Ramos (cell line): ENCODE measurements around the gene HMG20B.
"Not testable (repeated sequence)": the region's sequence is repeated elsewhere in the genome, so short reads cannot be mapped to it uniquely, and the experiment has no call there.

ENCODE experiments used
- in situ Hi-C: fragments of 300-500 bp; cut with MboI; formaldehyde crosslinking; loops from one replicate; pipeline ENCODE4 v1.14.3; 2022; ENCODE audit warnings: low sequenced_read_pairs; ENCODE audit not compliant: unreplicated experiment

HMG20B gene

DNA sequence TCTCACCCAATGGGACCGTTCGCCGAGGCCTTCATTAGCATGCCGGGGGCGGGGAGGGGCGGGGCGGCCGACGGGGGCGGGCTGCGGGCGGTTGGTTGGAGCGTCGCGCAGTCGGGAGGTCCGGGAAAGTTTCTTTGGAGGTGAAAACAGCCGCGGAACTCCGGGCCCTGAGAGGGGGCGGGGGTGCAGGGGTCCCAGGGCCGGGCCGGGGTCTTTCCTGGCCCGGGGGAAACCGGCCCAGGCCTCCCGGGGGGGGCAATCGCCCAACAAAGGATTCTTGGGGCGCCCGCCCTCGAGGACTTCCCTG lies at the start of gene HMG20B:
Gene HMG20B (plus strand): TSS at position 90 of the 307 bp plus-strand sequence. CDS start 366 bp downstream, outside the sequence.
- in situ Hi-C loops: no loop called here

DNA sequence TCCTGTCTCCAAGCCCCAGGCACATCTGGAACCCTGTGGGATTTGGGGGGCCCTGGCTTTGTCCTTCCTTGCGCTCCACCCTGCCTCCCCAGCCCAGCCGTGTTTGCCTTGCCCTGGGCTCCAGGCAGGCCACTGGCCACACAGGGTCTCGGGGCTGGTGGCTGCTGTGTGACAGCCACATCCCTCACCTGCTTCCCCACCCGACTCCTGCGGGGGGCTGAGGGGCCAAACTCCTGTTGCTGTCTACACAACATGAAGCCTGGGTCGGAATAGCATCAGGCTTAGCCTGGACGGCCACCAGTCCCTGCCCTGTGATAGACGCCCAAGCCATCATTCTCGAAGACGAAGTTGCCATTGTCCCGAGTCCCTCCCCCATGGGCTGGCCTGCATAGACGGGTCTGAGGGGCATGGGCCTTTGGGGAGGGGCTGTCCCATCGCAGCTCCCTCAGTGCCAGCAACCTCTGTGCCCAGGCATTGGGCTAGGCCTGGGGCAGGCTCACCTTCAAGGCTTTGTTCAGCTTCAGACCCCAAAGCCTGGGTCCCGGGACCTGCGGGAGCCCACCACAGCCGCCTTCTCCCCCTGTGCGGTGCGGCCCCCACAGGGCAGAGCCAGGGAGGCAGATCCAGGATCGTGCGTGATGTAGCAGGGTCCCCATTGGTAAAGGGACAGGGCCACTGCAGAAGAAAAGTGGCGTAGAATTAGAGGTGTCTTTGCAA lies 49.2 kb upstream of the HMG20B start:
- in situ Hi-C loops: no loop called here

DNA sequence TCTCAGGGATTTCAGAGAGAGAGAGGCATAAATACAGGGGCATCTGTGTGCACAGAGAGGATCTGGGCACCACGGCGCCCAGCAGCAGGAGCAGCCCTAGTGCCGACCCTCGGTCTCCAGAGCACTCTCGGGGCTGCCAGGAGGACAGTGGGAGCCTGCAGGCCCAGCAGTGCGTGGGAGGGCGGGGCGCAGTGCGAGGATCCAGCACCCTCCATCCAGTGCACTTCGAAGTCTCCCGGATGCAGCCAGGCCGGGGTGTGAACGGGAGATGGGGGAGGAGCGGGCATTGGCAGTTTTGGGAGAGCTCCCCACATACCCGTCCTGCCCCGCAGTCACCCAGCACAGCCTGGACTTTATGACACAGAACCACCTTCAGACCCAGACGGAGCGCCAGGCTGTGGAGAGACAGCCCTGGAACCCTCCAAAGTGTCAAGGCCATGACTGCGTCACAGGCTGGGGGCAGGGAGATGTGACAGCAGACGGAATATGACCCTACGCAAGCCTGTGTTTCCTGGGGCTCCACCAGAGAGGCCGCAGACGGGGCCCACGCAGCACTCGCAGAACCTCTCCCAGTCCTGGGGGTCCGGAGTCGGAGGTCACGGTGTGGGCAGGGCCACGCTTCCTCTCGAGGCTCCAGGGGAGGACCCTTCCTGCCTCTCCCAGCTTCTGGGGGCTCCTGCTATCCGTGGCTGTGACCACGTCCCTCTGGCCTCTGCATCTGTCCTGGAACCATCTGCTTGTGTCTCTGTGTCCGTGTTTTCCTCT lies 48.5 kb upstream of the HMG20B start:
- in situ Hi-C loops: no loop called here

DNA sequence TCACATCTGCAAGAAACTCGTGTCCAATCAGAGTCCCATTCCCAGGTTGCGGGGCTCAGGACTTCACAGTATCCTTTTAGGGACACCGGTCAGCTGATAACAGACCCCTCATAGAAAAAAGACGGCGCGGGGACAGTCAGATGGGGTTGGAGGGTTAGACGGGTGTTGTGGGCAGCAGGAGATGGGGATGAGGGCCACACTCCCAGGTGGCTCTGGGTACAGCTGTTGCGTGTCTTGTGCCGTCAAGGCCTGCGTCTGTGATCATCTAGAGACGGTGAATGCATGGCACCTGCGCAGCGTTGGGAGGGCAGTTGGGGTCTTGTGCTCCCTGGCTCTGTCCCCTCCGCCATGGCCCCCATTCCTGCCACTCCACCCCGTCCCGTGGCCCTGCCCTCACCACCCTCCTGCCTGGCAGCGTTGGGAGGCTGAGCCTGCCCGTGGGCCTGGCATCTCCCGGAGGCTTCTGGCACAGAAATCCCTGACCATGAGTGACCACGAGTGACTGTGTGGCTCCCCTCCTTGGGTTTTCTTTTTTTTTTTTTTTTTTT lies 47.8 kb upstream of the HMG20B start:
- in situ Hi-C loops: no loop called here

DNA sequence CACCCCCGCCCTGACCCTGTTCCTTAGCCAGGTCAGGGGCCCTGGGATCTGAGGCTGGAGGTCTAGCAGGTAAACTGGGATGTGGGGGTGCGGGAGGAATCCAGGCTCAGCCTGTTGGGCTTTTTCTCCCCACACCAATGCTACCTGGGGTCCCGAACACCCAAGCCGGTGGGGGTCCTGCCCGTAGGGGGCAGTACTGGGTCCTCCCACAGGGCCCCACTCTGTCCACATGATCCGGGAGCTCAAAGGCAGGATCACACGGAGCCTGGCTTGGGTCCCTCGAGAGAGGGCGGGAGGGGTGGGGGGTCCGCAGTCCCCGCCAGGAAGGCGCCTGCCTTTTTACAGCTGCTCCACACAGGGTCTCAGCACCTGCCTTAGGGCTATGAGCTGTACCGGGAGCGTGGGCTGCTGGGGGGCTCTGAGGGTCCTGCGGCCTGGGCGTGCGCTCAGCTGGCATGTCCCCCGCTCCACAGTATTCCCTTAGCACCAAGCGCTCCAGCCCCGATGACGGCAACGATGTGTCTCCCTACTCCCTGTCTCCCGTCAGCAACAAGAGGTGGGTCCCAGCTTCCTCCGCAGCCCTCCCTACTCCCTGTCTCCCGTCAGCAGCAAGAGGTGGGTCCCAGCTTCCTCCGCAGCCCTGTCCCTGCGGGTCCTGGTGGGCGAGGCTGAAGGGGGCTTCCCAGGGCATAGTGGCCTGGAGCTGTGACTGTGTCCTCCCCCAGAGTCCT lies 46.1 kb upstream of the HMG20B start:
- in situ Hi-C loops: no loop called here

DNA sequence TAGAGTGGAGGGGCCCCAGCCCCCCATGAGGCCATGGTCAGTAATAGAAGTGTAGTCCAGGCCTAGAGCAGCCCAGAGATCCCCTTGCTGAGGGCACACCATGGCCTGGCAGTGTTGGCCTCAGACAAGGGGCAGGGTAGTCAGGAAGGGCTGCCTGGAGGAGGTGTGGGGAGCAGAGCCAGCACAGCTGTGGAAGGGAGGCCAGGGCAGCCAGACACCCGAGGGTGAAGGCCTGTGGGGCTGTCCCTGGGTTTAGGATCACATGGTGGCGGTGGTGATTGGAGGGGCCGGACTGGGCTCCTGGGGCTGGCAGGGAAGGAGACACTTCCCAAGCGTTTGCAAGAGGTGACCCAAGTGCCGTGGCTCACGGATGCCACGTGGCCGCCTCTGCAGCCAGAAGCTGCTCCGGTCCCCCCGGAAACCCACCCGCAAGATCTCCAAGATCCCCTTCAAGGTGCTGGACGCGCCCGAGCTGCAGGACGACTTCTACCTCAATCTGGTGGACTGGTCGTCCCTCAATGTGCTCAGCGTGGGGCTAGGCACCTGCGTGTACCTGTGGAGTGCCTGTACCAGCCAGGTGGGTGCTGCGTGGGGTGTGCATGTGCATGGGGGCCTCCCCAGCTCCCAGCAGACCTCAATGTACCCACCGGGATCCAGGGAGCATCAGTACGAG lies 45.4 kb upstream of the HMG20B start:
- in situ Hi-C loops: no loop called here

DNA sequence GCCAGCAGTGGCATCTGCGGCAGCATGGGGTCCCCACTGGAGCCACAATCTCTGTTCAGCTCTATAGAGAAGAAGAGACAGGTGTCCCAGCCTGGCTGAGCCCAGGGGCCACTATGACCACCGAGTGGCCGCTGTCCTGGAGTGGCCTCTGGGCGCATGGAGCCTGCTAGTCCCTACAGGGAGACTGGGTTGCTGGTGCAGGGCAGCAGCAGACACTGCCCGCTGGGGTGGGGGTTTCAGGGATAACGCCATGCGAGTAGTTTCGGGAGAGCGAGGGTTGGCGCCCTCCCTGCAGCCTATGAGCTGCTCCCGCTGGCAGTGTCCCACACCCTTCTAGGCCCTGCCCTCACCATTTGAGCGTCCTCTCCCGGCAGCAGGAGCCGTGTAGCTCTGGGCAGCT lies 44.7 kb upstream of the HMG20B start:
- in situ Hi-C loops: no loop called here

DNA sequence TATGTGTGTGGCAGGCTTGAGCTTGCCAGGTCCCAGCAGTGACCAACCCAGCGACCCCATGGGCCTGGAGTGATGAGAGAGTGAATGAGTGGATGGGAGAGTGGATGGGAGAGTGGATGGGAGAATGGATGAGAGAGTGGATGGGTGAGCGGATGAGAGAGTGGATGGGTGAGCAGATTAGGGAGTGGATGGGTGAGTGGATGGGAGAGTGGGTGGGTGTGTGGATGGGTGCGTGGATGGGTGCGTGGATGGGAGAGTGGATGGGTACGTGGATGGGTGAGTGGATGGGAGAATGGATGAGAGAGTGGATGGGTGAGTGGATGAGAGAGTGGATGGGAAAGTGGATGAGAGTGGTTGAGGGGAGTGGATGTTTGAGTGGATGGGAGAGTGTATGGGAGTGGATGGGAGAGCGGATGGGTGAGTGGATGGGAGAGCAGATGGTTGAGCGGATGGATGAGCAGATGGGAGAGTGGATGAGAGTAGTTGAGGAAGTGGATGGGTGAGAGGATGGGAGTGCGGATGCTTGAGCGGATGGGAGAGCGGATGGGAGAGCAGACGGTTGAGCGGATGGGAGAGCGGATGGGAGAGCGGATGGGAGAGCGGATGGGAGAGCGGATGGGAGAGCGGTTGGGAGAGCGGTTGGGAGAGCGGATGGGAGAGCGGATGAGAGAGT lies 44.1 kb upstream of the HMG20B start:
- in situ Hi-C loops: no loop called here

DNA sequence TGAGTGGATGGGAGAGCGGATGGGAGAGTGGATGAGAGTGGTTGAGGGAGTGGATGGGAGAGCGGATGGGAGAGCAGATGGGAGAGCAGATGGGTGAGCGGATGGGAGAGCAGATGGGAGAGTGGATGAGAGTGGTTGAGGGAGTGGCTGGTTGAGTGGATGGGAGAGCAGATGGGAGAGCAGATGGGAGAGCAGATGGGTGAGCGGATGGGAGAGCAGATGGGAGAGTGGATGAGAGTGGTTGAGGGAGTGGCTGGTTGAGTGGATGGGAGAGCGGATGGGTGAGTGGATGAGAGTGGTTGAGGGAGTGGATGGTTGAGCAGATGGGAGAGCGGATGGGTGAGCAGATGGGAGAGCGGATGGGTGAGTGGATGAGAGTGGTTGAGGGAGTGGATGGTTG lies 43.4 kb upstream of the HMG20B start:
- in situ Hi-C loops: not testable (repeated sequence)

DNA sequence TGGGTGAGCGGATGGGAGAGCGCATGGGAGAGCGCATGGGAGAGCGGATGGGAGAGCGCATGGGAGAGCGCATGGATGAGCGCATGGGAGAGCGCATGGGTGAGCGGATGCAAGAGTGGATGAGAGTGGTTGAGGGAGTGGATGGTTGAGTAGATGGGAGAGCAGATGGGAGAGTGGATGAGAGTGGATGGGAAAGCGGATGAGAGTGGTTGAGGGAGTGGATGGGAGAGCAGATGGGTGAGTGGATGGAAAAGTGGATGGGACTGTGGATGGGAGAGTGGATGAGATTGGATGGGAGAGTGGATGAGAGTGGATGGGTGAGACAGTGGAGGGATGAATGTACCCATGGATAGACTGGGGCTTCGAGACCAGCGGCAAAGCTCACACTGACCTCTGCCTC lies 42.4 kb upstream of the HMG20B start:
- in situ Hi-C loops: no loop called here

DNA sequence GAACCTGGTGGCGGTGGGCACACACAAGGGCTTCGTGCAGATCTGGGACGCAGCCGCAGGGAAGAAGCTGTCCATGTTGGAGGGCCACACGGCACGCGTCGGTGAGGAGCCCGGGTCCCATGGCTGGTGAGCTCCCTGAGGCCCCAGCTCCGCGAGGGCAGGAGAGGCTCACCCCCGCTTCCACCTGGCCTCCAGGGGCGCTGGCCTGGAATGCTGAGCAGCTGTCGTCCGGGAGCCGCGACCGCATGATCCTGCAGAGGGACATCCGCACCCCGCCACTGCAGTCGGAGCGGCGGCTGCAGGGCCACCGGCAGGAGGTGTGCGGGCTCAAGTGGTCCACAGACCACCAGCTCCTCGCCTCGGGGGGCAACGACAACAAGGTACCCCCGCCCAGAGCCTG lies 41.0 kb upstream of the HMG20B start:
- in situ Hi-C loops: no loop called here

DNA sequence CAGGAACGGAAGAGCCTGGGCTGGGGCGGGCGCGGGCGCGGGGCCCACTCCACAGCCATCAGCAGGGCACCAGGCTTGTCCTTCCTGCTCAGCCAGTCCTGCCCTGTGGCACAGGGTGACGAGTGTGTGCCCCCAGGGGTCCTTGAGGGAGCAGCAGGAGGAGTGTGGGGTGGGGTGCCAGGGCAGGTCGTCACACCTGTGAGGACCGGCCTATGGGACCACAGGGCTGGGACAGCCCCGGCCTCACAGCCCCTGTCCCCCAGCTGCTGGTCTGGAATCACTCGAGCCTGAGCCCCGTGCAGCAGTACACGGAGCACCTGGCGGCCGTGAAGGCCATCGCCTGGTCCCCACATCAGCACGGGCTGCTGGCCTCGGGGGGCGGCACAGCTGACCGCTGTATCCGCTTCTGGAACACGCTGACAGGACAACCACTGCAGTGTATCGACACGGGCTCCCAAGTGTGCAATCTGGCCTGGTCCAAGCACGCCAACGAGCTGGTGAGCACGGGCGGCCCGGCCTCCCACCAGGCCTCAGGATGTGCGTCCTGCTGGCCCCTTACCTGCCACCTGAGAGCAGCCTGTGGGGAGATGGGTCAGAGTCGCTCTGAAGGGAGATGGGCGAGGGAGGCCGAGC lies 40.5 kb upstream of the HMG20B start:
- in situ Hi-C loops: no loop called here

DNA sequence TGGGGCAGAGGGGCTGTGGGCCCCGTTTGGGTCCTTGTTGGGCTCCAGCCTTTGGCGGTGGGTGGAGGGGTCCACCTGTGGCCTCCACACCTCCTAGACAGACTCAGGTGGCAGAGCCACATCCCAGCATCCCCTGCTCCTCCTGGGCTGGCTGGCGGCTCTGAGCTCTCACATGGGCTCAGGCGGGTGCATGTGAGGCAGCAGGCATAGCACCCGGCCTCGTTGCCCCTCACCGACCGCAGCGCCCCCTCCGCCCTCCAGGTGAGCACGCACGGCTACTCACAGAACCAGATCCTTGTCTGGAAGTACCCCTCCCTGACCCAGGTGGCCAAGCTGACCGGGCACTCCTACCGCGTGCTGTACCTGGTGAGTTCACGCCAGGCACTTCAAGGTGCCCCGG lies 39.7 kb upstream of the HMG20B start:
- in situ Hi-C loops: no loop called here

DNA sequence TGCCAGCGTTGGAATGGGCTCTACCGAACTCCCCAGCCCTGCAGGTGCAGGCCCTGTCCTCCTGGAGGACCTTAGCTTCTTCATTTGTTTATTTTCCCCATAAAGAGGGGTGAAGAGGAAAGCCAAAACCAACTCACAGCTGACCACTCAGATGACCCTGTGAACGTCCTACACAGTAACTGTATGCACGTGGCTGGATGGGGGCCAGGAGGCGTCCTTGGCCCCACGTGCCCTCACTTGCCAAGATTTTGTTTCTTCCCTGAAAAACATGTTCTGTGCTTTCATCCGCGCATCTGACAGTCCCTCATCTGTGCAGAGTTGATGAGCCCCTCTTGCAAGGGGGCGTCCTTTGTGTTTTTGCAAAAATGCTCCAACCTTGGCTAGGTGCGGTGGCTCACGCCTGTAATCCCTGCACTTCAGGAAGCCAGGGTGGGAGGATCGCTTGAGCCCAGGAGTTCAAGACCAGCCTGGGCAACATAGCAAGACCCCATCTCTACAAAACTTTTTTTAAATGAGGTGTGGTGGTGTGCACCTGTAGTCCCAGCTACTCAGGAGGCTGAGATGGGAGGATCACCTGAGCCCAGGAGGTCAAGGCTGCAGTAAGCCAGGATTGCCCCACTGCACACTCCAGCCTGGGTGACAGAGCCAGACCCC lies 39.1 kb upstream of the HMG20B start:
- in situ Hi-C loops: no loop called here

DNA sequence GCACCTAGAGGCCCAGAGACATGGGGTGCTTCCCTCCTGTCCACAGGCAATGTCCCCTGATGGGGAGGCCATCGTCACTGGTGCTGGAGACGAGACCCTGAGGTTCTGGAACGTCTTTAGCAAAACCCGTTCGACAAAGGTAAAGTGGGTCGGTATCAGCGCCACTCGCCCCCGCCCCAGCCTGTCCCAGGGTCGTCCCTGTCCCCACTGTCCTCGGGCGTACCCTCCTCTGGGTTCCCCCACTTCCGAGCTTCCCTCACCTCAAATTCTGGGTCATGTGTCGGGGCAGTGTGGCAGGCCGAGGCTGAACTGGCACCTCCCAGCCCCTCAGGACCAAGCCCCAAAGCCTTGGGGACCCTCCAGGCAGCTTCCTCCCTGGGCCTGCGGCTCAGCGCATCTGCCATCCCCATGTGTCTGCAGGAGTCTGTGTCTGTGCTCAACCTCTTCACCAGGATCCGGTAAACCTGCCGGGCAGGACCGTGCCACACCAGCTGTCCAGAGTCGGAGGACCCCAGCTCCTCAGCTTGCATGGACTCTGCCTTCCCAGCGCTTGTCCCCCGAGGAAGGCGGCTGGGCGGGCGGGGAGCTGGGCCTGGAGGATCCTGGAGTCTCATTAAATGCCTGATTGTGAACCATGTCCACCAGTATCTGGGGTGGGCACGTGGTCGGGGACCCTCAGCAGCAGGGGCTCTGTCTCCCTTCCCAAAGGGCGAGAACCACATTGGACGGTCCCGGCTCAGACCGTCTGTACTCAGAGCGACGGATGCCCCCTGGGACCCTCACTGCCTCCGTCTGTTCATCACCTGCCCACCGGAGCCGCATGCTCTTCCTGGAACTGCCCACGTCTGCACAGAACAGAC lies 38.1 kb upstream of the HMG20B start:
- in situ Hi-C loops: no loop called here

DNA sequence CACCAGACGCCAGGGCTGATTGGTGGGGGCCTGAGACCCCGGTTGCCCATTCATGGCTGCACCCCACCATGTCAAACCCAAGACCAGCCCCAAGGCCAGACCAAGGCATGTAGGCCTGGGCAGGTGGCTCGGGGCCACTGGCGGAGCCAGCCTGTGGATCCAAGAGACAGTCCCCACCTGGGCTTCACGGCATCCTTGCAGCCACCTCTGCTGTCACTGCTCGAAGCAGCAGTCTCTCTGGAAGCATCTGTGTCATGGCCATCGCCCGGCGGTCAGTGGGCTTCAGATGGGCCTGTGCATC lies 37.6 kb upstream of the HMG20B start:
- in situ Hi-C loops: no loop called here

DNA sequence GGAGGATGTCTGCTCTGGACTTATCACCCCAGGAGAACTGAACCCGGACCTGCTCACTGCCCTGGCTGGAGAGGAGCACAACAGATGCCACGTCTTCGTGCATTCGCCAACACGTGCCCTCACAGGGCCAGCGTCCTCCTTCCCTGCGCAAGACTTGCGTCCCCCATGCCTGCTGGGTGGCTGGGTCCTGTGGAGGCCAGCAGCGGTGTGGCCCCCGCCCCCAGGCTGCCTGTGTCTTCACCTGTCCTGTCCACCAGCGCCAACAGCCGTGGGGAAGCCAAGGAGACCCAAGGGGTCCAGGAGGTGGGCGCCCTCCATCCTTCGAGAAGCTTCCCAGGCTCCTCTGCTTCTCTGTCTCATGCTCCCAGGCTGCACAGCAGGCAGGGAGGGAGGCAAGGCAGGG lies 37.2 kb upstream of the HMG20B start:
- in situ Hi-C loops: no loop called here

DNA sequence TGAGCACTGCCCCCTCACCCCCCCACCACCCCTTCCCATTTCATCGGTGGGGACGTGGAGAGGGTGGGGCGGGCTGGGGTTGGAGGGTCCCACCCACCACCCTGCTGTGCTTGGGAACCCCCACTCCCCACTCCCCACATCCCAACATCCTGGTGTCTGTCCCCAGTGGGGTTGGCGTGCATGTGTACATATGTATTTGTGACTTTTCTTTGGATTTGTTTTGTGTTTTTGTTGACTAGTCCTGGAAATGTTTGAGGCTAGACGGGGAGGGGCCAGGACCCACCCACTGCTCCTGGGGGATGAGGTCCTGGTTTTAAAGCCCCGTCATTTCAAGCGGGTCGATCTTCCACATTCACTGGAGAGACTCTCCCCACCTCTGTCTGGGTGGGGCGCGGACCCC lies 36.8 kb upstream of the HMG20B start:
- in situ Hi-C loops: no loop called here
